Epithelial cell of esophagus (primary cell): Measurements from ENCODE around the gene SLC38A9.

ENCODE experiments used
- DNase-seq: peaks from one replicate; pipeline ENCODE4 v3.0.0; 2010; ENCODE audit warnings: low read depth
- H3K4me3 ChIP-seq: 2 replicates; pipeline ENCODE4 v1.5.1; 2011; ENCODE audit warnings: mild to moderate bottlenecking, low read length, control low read depth
- TF ChIP-seq, protein P1 (sequence below): IDR thresholded peaks from 2 replicates; pipeline ENCODE4 v1.5.1; 2011; ENCODE audit warnings: low read depth, mild to moderate bottlenecking, low read length, control low read depth, inconsistent platforms; ENCODE audit not compliant: insufficient read depth; ENCODE audit errors: missing control alignments

The SLC38A9 gene

DNA sequence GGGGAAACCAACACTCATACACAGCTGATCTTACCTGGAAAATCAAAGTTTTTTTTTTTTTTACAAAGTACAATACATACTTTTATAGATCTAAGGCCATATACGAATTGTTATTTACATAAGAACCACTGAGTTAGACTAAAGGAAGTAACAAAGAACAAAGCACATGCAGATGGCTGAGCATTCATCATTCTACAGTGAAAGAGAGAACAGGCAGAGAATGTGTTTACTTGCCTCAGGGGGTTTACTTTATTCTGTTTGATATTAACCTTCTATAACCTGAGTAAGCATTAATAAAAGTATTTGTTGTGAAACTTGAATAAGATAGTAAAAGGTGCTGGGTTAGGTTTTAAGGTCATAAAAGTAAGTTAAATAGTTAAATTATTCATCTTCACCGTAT is 54.7 kb downstream of the SLC38A9 start:
- peak; percentile 27 for DNase-seq
- H3K4me3 ChIP-seq, result no peak overlapping the region
- TF ChIP-seq, protein P1, sequence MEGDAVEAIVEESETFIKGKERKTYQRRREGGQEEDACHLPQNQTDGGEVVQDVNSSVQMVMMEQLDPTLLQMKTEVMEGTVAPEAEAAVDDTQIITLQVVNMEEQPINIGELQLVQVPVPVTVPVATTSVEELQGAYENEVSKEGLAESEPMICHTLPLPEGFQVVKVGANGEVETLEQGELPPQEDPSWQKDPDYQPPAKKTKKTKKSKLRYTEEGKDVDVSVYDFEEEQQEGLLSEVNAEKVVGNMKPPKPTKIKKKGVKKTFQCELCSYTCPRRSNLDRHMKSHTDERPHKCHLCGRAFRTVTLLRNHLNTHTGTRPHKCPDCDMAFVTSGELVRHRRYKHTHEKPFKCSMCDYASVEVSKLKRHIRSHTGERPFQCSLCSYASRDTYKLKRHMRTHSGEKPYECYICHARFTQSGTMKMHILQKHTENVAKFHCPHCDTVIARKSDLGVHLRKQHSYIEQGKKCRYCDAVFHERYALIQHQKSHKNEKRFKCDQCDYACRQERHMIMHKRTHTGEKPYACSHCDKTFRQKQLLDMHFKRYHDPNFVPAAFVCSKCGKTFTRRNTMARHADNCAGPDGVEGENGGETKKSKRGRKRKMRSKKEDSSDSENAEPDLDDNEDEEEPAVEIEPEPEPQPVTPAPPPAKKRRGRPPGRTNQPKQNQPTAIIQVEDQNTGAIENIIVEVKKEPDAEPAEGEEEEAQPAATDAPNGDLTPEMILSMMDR, result no peak

- no peak overlapping the region for H3K4me3 ChIP-seq
- TF ChIP-seq, protein P1, result no peak
- peak; percentile 9 for DNase-seq
These were observed 61.7 kb downstream of the SLC38A9 start for GRCh38 chr5:55650386-55650785.

DNA sequence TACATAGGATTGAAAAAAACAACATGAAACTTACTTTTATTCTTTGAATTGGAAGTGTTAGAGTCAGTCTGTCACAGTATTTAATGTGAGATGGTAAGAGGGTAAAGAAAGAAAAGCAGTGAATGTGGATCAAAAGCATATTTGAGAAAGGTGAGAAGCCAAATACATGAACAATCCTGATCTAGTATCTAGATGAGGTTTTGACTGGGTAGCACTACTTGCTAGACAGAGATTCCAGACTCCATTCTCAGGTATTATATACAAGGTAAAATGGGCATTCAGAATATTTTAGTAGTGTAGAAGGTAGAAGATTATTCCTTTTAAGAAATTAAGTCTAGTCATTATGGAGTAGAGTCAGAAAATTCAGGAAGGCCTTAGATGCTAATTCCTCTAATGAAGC is 62.2 kb downstream of the SLC38A9 start:
- no peak for DNase-seq
- TF ChIP-seq, protein P1, result no peak
- H3K4me3 ChIP-seq, result no peak overlapping the region

GRCh38 chr5:55645304-55645703 is 66.8 kb downstream of the SLC38A9 start:
- TF ChIP-seq, protein P1, result no peak
- H3K4me3 ChIP-seq, result no peak overlapping the region
- peak; percentile 46 for DNase-seq

GRCh38 chr5:55638455-55638854 is 73.7 kb downstream of the SLC38A9 start:
- TF ChIP-seq, protein P1, result no peak
- DNase-seq, result no peak
- no peak overlapping the region for H3K4me3 ChIP-seq

DNA sequence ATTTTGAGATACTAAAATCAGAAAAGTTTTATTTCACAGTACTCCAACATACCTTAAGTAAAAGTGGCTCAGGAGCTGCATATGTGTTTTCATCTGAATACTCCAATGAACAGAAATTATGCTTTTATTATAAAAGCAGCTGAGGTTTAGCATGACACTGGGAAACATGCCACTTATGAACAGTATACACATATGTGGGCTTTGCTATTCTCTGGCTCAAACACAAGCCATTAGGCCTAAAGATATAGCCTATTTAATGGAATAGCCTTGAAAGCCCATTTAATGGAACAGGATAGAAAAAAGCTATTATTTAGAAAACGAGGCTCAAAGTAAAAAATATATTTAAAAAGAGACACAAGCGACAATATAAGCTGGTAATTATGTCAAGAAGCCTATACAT is 74.1 kb downstream of the SLC38A9 start:
- DNase-seq, result no peak
- no peak overlapping the region for H3K4me3 ChIP-seq
- TF ChIP-seq, protein P1, result no peak

DNA sequence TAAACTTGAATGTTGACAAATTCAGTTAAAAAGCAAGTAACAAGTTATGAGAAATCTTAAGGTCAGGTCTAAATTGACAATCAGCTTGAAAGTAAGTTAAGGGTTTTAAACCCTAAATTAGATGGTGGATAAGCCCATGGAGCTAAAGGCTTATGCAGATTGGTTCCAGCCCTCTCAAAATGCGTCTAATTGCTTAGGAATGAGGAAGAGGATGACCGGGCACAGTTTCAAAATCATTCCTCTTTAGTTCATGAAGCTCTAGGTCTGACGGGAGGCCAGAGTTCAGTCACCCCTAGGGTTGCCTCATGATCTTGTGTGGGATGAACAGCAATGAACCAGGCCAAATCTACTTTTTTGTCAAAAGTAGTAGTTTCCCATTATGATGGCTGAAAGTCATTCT is 75.4 kb downstream of the SLC38A9 start:
- peak; percentile 46 for DNase-seq
- H3K4me3 ChIP-seq, result no peak overlapping the region
- TF ChIP-seq, protein P1, result no peak
